NT2/D1 (cell line): ENCODE measurements around the gene PAQR7.

ENCODE experiments used
- SUZ12 ChIP-seq: IDR thresholded peaks from 2 replicates; pipeline ENCODE4 v1.6.1; 2011; ENCODE audit not compliant: insufficient read length, insufficient read depth; ENCODE audit errors: extremely low read depth
- YY1 ChIP-seq: IDR thresholded peaks from 2 replicates; pipeline ENCODE4 v1.6.1; 2011; ENCODE audit not compliant: insufficient read length, insufficient read depth

- TF ChIP-seq YY1 (no peak), SUZ12 (no peak)
These were observed 27.0 kb downstream of the PAQR7 start for GRCh38 chr1:25848531-25848930.
